GM13977 (cell line): ENCODE data around the gene MST1.

Source experiments
- DNase-seq: peaks from one replicate; pipeline ENCODE4 v3.0.0; 2012; ENCODE audit warnings: low spot score
- in situ Hi-C: fragments of 300-500 bp; cut with MboI; formaldehyde crosslinking; loops from one replicate; pipeline ENCODE4 v1.12.0; 2022; ENCODE audit warnings: low sequenced_read_pairs, low pct_unique_long_range_greater_than_20kb, mixed read lengths, inconsistent platforms; ENCODE audit not compliant: unreplicated experiment
- TF ChIP-seq, protein P1 (sequence below): IDR thresholded peaks from 2 replicates; pipeline ENCODE4 v1.5.1; 2012; ENCODE audit warnings: mild to moderate bottlenecking, control low read depth; ENCODE audit not compliant: insufficient read depth; ENCODE audit errors: extremely low read depth, missing control alignments

MST1 gene

GRCh38 chr3:49657208-49657915, 31.9 kb downstream of the MST1 start:
- in situ Hi-C loops = no loop called here
- TF ChIP-seq, protein P1, sequence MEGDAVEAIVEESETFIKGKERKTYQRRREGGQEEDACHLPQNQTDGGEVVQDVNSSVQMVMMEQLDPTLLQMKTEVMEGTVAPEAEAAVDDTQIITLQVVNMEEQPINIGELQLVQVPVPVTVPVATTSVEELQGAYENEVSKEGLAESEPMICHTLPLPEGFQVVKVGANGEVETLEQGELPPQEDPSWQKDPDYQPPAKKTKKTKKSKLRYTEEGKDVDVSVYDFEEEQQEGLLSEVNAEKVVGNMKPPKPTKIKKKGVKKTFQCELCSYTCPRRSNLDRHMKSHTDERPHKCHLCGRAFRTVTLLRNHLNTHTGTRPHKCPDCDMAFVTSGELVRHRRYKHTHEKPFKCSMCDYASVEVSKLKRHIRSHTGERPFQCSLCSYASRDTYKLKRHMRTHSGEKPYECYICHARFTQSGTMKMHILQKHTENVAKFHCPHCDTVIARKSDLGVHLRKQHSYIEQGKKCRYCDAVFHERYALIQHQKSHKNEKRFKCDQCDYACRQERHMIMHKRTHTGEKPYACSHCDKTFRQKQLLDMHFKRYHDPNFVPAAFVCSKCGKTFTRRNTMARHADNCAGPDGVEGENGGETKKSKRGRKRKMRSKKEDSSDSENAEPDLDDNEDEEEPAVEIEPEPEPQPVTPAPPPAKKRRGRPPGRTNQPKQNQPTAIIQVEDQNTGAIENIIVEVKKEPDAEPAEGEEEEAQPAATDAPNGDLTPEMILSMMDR = no peak
- DNase-seq = no peak

GRCh38 chr3:49656541-49657112, 32.6 kb downstream of the MST1 start:
- TF ChIP-seq, protein P1 = no peak
- in situ Hi-C loops = no loop called here
- no peak for DNase-seq

- DNase-seq = no peak
- in situ Hi-C loops = no loop called here
- TF ChIP-seq, protein P1 = no peak
These were observed 33.5 kb downstream of the MST1 start for GRCh38 chr3:49655731-49656285.

- DNase-seq = no peak
- TF ChIP-seq, protein P1 = no peak
- in situ Hi-C loops = no loop called here
These were observed 34.2 kb downstream of the MST1 start for GRCh38 chr3:49654955-49655556.

GRCh38 chr3:49654176-49654825, 35.0 kb downstream of the MST1 start:
- TF ChIP-seq, protein P1 = no peak
- DNase-seq = no peak
- in situ Hi-C loops = no loop called here

GRCh38 chr3:49653621-49654020, 35.7 kb downstream of the MST1 start:
- in situ Hi-C loops = no loop called here
- TF ChIP-seq, protein P1 = no peak
- DNase-seq = no peak
